ENCODE measurements around the gene DHX16.
A peak's percentile ranks its signal among the peaks of the same experiment; 100 is the strongest.

Gene DHX16

GRCh38 chr6:30685157-30686008, 12.6 kb upstream of the DHX16 start:
- Histone ChIP-seq H3K4me3 (ENCODE audit: low read length) (peak overlapping the region; percentile 90), H3K27ac (ENCODE audit: low read length) (peak overlapping the region; percentile 90), H3K4me1 (ENCODE audit: low read length) (peaks cover 38% of the 10 kb centered on the region), H3K9me3 (ENCODE audit: insufficient read depth, low read length) (no peaks in the 10 kb centered on the region), H3K4me2 (ENCODE audit: low read length) (peak overlapping the region; percentile 100), H3K79me2 (ENCODE audit: low read length) (peaks cover 56% of the 10 kb centered on the region), H3K9ac (ENCODE audit: low read length) (peak overlapping the region; percentile 93), H3K36me3 (replicated peaks; ENCODE audit: low read depth, low read length) (peaks cover 3% of the 10 kb centered on the region), H3K27me3 (ENCODE audit: low read depth, low read length) (no peaks in the 10 kb centered on the region), H4K20me1 (ENCODE audit: insufficient read depth, low read length) (peaks cover 5% of the 10 kb centered on the region; the same call in 1 of the 2 replicates), H2AFZ (ENCODE audit: low read depth, low read length) (no peak overlapping the region)
- TF ChIP-seq EZH2phosphoT487 (IDR thresholded peaks at IDR 0.05; ENCODE audit: low read depth) (no peak), CTCF (IDR thresholded peaks at IDR 0.05; ENCODE audit: low read depth, low read length) (peak; percentile 34)

GRCh38 chr6:30684386-30685156, 11.8 kb upstream of the DHX16 start:
- TF ChIP-seq EZH2phosphoT487 (IDR thresholded peaks at IDR 0.05; ENCODE audit: low read depth) = no peak
- TF ChIP-seq CTCF (IDR thresholded peaks at IDR 0.05; ENCODE audit: low read depth, low read length) = no peak
- H3K4me3 ChIP-seq (ENCODE audit: low read length) = peak overlapping the region; percentile 90
- peaks cover 38% of the 10 kb centered on the region for H3K4me1 ChIP-seq (ENCODE audit: low read length)
- H3K9me3 ChIP-seq (ENCODE audit: insufficient read depth, low read length) = no peaks in the 10 kb centered on the region
- peak overlapping the region; percentile 93 for H3K9ac ChIP-seq (ENCODE audit: low read length)
- peak overlapping the region; percentile 90 for H3K27ac ChIP-seq (ENCODE audit: low read length)
- no peaks in the 10 kb centered on the region for H3K27me3 ChIP-seq (ENCODE audit: low read depth, low read length)
- peak overlapping the region; percentile 100 for H3K4me2 ChIP-seq (ENCODE audit: low read length)
- peaks cover 3% of the 10 kb centered on the region for H3K36me3 ChIP-seq (replicated peaks; ENCODE audit: low read depth, low read length)
- H2AFZ ChIP-seq (ENCODE audit: low read depth, low read length) = no peak overlapping the region
- peaks cover 64% of the 10 kb centered on the region for H3K79me2 ChIP-seq (ENCODE audit: low read length)
- H4K20me1 ChIP-seq (ENCODE audit: insufficient read depth, low read length) = peaks cover 8% of the 10 kb centered on the region; the same call in 1 of the 2 replicates

- Histone ChIP-seq H3K79me2 (ENCODE audit: low read length) (peaks cover 65% of the 10 kb centered on the region), H3K9ac (ENCODE audit: low read length) (peak overlapping the region; percentile 93), H3K4me1 (ENCODE audit: low read length) (peaks cover 44% of the 10 kb centered on the region), H3K27me3 (ENCODE audit: low read depth, low read length) (no peaks in the 10 kb centered on the region), H3K4me3 (ENCODE audit: low read length) (peak overlapping the region; percentile 90), H3K9me3 (ENCODE audit: insufficient read depth, low read length) (no peaks in the 10 kb centered on the region), H4K20me1 (ENCODE audit: insufficient read depth, low read length) (peaks cover 10% of the 10 kb centered on the region; the same call in 1 of the 2 replicates), H3K27ac (ENCODE audit: low read length) (peak overlapping the region; percentile 90), H3K4me2 (ENCODE audit: low read length) (peak overlapping the region; percentile 100), H3K36me3 (replicated peaks; ENCODE audit: low read depth, low read length) (peaks cover 3% of the 10 kb centered on the region), H2AFZ (ENCODE audit: low read depth, low read length) (no peak overlapping the region)
- no peak for TF ChIP-seq CTCF (IDR thresholded peaks at IDR 0.05; ENCODE audit: low read depth, low read length)
- no peak for TF ChIP-seq EZH2phosphoT487 (IDR thresholded peaks at IDR 0.05; ENCODE audit: low read depth)
Measured at GRCh38 chr6:30683980-30684338, 11.2 kb upstream of the DHX16 start.
